Neural progenitor cell (in vitro differentiated cells): ENCODE data around the gene NPFF.

ENCODE experiments used
- CTCF ChIP-seq: fragments of 200-600 bp; sonication (generic); IDR thresholded peaks from 2 replicates; pipeline ENCODE4 v1.5.1; 2017; ENCODE audit warnings: antibody characterized with exemption, mild to moderate bottlenecking
- EZH2phosphoT487 ChIP-seq: fragments of 200-600 bp; sonication (generic); IDR thresholded peaks from 2 replicates; pipeline ENCODE4 v1.6.1; 2017; ENCODE audit warnings: antibody characterized with exemption

GRCh38 chr12:53507603-53507885, 260 bp upstream of the NPFF start:
- TF ChIP-seq CTCF: no peak
- no peak for TF ChIP-seq EZH2phosphoT487
